C4-2B (cell line): ENCODE measurements around the gene ATP4B.

Experiments
- H3K27ac ChIP-seq: fragments of 450-650 bp; 2 replicates; pipeline ENCODE4 v1.5.1; 2017
- CTCF ChIP-seq: fragments of 450-650 bp; conservative IDR thresholded peaks from 2 replicates; pipeline ENCODE4 v1.5.1; 2017; ENCODE audit warnings: mild to moderate bottlenecking
- ZFX ChIP-seq: fragments of 450-650 bp; IDR thresholded peaks from 2 replicates; pipeline ENCODE4 v1.6.1; 2017

ATP4B gene

GRCh38 chr13:113655346-113656002 is 2.5 kb downstream of the ATP4B start:
- H3K27ac ChIP-seq: no peak overlapping the region
- TF ChIP-seq ZFX: no peak
- TF ChIP-seq CTCF: no peak

GRCh38 chr13:113654591-113655345 is 3.2 kb downstream of the ATP4B start:
- H3K27ac ChIP-seq: no peak overlapping the region
- TF ChIP-seq ZFX (no peak), CTCF (no peak)

- no peak overlapping the region for H3K27ac ChIP-seq
- TF ChIP-seq CTCF: no peak
- TF ChIP-seq ZFX: no peak
These were observed 3.8 kb downstream of the ATP4B start for GRCh38 chr13:113654175-113654560.

GRCh38 chr13:113653264-113654174 is 4.5 kb downstream of the ATP4B start:
- no peak overlapping the region for H3K27ac ChIP-seq
- TF ChIP-seq ZFX (no peak), CTCF (no peak)

GRCh38 chr13:113652404-113653263 is 5.4 kb downstream of the ATP4B start:
- no peak for TF ChIP-seq CTCF
- TF ChIP-seq ZFX: no peak
- H3K27ac ChIP-seq: no peak overlapping the region

GRCh38 chr13:113651511-113652403 is 6.2 kb downstream of the ATP4B start:
- H3K27ac ChIP-seq: no peak overlapping the region
- TF ChIP-seq ZFX (no peak), CTCF (no peak)
